ENCODE results near the gene STRN4.
A peak's percentile ranks its signal among the peaks of the same experiment; 100 is the strongest.

The STRN4 gene

GRCh38 chr19:46746281-46747057, at the start of gene STRN4:
STRN4 (minus strand) TSS chr19:46746450; CDS start chr19:46746430, 20 bp downstream.
- H3K4me1 ChIP-seq (ENCODE audit: insufficient read depth, low read length), result peaks cover 38% of the 10 kb centered on the region
- H3K9me3 ChIP-seq (ENCODE audit: low read length), result no peaks in the 10 kb centered on the region
- no peaks in the 10 kb centered on the region for H3K27me3 ChIP-seq (ENCODE audit: control insufficient read depth in 1 of 2, insufficient read depth in 2 of 2, low read length in 2 of 2)
- H3K4me3 ChIP-seq (ENCODE audit: low read depth in 1 of 2, low read length in 2 of 2), result peak within 1 kb of the TSS; percentile 81 to 86
- H3K36me3 ChIP-seq (ENCODE audit: insufficient read depth, low read length), result peaks cover 6% of the 10 kb centered on the region
- peak within 1 kb of the TSS; percentile 82 for H3K27ac ChIP-seq (ENCODE audit: low read depth, low read length)
- peak within 1 kb of the TSS; percentile 81 for H3K9ac ChIP-seq (ENCODE audit: low read length)

- no peak overlapping the region for H3K4me3 ChIP-seq (ENCODE audit: low read depth in 1 of 2, low read length in 2 of 2)
- no peak overlapping the region for H3K27ac ChIP-seq (ENCODE audit: low read depth, low read length)
- H3K9ac ChIP-seq (ENCODE audit: low read length), result no peak overlapping the region
- peaks cover 4% of the 10 kb centered on the region for H3K4me1 ChIP-seq (ENCODE audit: insufficient read depth, low read length)
- no peaks in the 10 kb centered on the region for H3K9me3 ChIP-seq (ENCODE audit: low read length)
- no peaks in the 10 kb centered on the region for H3K27me3 ChIP-seq (ENCODE audit: control insufficient read depth in 1 of 2, insufficient read depth in 2 of 2, low read length in 2 of 2)
- H3K36me3 ChIP-seq (ENCODE audit: insufficient read depth, low read length), result no peaks in the 10 kb centered on the region
Observed at GRCh38 chr19:46791944-46792343, 45.7 kb upstream of the STRN4 start.

- no peak overlapping the region for H3K27ac ChIP-seq (ENCODE audit: low read depth, low read length)
- no peaks in the 10 kb centered on the region for H3K27me3 ChIP-seq (ENCODE audit: control insufficient read depth in 1 of 2, insufficient read depth in 2 of 2, low read length in 2 of 2)
- H3K4me3 ChIP-seq (ENCODE audit: low read depth in 1 of 2, low read length in 2 of 2), result no peak overlapping the region
- H3K36me3 ChIP-seq (ENCODE audit: insufficient read depth, low read length), result no peaks in the 10 kb centered on the region
- H3K4me1 ChIP-seq (ENCODE audit: insufficient read depth, low read length), result peaks cover 22% of the 10 kb centered on the region
- no peak overlapping the region for H3K9ac ChIP-seq (ENCODE audit: low read length)
- no peaks in the 10 kb centered on the region for H3K9me3 ChIP-seq (ENCODE audit: low read length)
Observed at GRCh38 chr19:46789371-46789770, 43.1 kb upstream of the STRN4 start.

GRCh38 chr19:46788968-46789338, 42.7 kb upstream of the STRN4 start:
- H3K4me1 ChIP-seq (ENCODE audit: insufficient read depth, low read length), result peaks cover 26% of the 10 kb centered on the region
- H3K9me3 ChIP-seq (ENCODE audit: low read length), result no peaks in the 10 kb centered on the region
- no peak overlapping the region for H3K9ac ChIP-seq (ENCODE audit: low read length)
- H3K27ac ChIP-seq (ENCODE audit: low read depth, low read length), result no peak overlapping the region
- H3K27me3 ChIP-seq (ENCODE audit: control insufficient read depth in 1 of 2, insufficient read depth in 2 of 2, low read length in 2 of 2), result no peaks in the 10 kb centered on the region
- no peak overlapping the region for H3K4me3 ChIP-seq (ENCODE audit: low read depth in 1 of 2, low read length in 2 of 2)
- no peaks in the 10 kb centered on the region for H3K36me3 ChIP-seq (ENCODE audit: insufficient read depth, low read length)

- Histone ChIP-seq H3K9ac (ENCODE audit: low read length) (peak within 1 kb of the TSS; percentile 36), H3K27me3 (ENCODE audit: control insufficient read depth in 1 of 2, insufficient read depth in 2 of 2, low read length in 2 of 2) (no peaks in the 10 kb centered on the region), H3K36me3 (ENCODE audit: insufficient read depth, low read length) (no peaks in the 10 kb centered on the region), H3K9me3 (ENCODE audit: low read length) (no peaks in the 10 kb centered on the region), H3K4me1 (ENCODE audit: insufficient read depth, low read length) (peaks cover 29% of the 10 kb centered on the region), H3K27ac (ENCODE audit: low read depth, low read length) (peak within 1 kb of the TSS; percentile 59), H3K4me3 (ENCODE audit: low read depth in 1 of 2, low read length in 2 of 2) (peak within 1 kb of the TSS; percentile 75 to 79)
Observed at GRCh38 chr19:46788262-46788967, 42.2 kb upstream of the STRN4 start, which contains the start of gene SLC1A5. SLC1A5 (minus strand) TSS chr19:46788594; CDS start chr19:46787965, 629 bp downstream.

- peak overlapping the region; percentile 75 to 79 for H3K4me3 ChIP-seq (ENCODE audit: low read depth in 1 of 2, low read length in 2 of 2)
- peak overlapping the region; percentile 59 for H3K27ac ChIP-seq (ENCODE audit: low read depth, low read length)
- H3K27me3 ChIP-seq (ENCODE audit: control insufficient read depth in 1 of 2, insufficient read depth in 2 of 2, low read length in 2 of 2), result no peaks in the 10 kb centered on the region
- no peaks in the 10 kb centered on the region for H3K9me3 ChIP-seq (ENCODE audit: low read length)
- H3K9ac ChIP-seq (ENCODE audit: low read length), result peak overlapping the region; percentile 51
- H3K4me1 ChIP-seq (ENCODE audit: insufficient read depth, low read length), result peaks cover 29% of the 10 kb centered on the region
- H3K36me3 ChIP-seq (ENCODE audit: insufficient read depth, low read length), result peaks cover 4% of the 10 kb centered on the region
Observed at GRCh38 chr19:46787331-46788261, 41.3 kb upstream of the STRN4 start.

- Histone ChIP-seq H3K9ac (ENCODE audit: low read length) (peak overlapping the region; percentile 51), H3K4me3 (ENCODE audit: low read depth in 1 of 2, low read length in 2 of 2) (peak overlapping the region; percentile 75 to 79), H3K9me3 (ENCODE audit: low read length) (no peaks in the 10 kb centered on the region), H3K36me3 (ENCODE audit: insufficient read depth, low read length) (peaks cover 7% of the 10 kb centered on the region), H3K27ac (ENCODE audit: low read depth, low read length) (peak overlapping the region; percentile 18), H3K4me1 (ENCODE audit: insufficient read depth, low read length) (peaks cover 29% of the 10 kb centered on the region), H3K27me3 (ENCODE audit: control insufficient read depth in 1 of 2, insufficient read depth in 2 of 2, low read length in 2 of 2) (no peaks in the 10 kb centered on the region)
Observed at GRCh38 chr19:46787040-46787330, 40.7 kb upstream of the STRN4 start.

- Histone ChIP-seq H3K9me3 (ENCODE audit: low read length) (no peaks in the 10 kb centered on the region), H3K27ac (ENCODE audit: low read depth, low read length) (peak overlapping the region; percentile 18), H3K4me3 (ENCODE audit: low read depth in 1 of 2, low read length in 2 of 2) (peak overlapping the region; percentile 75 to 79), H3K4me1 (ENCODE audit: insufficient read depth, low read length) (peaks cover 29% of the 10 kb centered on the region), H3K9ac (ENCODE audit: low read length) (peak overlapping the region; percentile 51), H3K36me3 (ENCODE audit: insufficient read depth, low read length) (peaks cover 12% of the 10 kb centered on the region), H3K27me3 (ENCODE audit: control insufficient read depth in 1 of 2, insufficient read depth in 2 of 2, low read length in 2 of 2) (no peaks in the 10 kb centered on the region)
Observed at GRCh38 chr19:46786236-46787039, 40.2 kb upstream of the STRN4 start.

- peaks cover 12% of the 10 kb centered on the region for H3K36me3 ChIP-seq (ENCODE audit: insufficient read depth, low read length)
- no peak overlapping the region for H3K9ac ChIP-seq (ENCODE audit: low read length)
- peak overlapping the region; percentile 18 for H3K27ac ChIP-seq (ENCODE audit: low read depth, low read length)
- H3K4me1 ChIP-seq (ENCODE audit: insufficient read depth, low read length), result peaks cover 29% of the 10 kb centered on the region
- peak overlapping the region in 1 of 2 donors; percentile 79 for H3K4me3 ChIP-seq (ENCODE audit: low read depth in 1 of 2, low read length in 2 of 2)
- H3K9me3 ChIP-seq (ENCODE audit: low read length), result no peaks in the 10 kb centered on the region
- H3K27me3 ChIP-seq (ENCODE audit: control insufficient read depth in 1 of 2, insufficient read depth in 2 of 2, low read length in 2 of 2), result no peaks in the 10 kb centered on the region
Observed at GRCh38 chr19:46785980-46786235, 39.7 kb upstream of the STRN4 start.

- Histone ChIP-seq H3K9ac (ENCODE audit: low read length) (no peak overlapping the region), H3K27me3 (ENCODE audit: control insufficient read depth in 1 of 2, insufficient read depth in 2 of 2, low read length in 2 of 2) (no peaks in the 10 kb centered on the region), H3K9me3 (ENCODE audit: low read length) (no peaks in the 10 kb centered on the region), H3K4me1 (ENCODE audit: insufficient read depth, low read length) (peaks cover 29% of the 10 kb centered on the region), H3K36me3 (ENCODE audit: insufficient read depth, low read length) (peaks cover 12% of the 10 kb centered on the region), H3K27ac (ENCODE audit: low read depth, low read length) (no peak overlapping the region), H3K4me3 (ENCODE audit: low read depth in 1 of 2, low read length in 2 of 2) (peak overlapping the region in 1 of 2 donors; percentile 79)
Observed at GRCh38 chr19:46785054-46785979, 39.1 kb upstream of the STRN4 start.

Data from muscle layer of colon (tissue), 2 donors.